RPMI8226 (cell line): ENCODE measurements around the gene KCNN4.
"Not testable (repeated sequence)": the region's sequence is repeated elsewhere in the genome, so short reads cannot be mapped to it uniquely, and the experiment has no call there.

Experiments
- DNase-seq: peaks from one replicate; pipeline ENCODE4 v3.0.0-alpha.2; 2015

Gene KCNN4

DNA sequence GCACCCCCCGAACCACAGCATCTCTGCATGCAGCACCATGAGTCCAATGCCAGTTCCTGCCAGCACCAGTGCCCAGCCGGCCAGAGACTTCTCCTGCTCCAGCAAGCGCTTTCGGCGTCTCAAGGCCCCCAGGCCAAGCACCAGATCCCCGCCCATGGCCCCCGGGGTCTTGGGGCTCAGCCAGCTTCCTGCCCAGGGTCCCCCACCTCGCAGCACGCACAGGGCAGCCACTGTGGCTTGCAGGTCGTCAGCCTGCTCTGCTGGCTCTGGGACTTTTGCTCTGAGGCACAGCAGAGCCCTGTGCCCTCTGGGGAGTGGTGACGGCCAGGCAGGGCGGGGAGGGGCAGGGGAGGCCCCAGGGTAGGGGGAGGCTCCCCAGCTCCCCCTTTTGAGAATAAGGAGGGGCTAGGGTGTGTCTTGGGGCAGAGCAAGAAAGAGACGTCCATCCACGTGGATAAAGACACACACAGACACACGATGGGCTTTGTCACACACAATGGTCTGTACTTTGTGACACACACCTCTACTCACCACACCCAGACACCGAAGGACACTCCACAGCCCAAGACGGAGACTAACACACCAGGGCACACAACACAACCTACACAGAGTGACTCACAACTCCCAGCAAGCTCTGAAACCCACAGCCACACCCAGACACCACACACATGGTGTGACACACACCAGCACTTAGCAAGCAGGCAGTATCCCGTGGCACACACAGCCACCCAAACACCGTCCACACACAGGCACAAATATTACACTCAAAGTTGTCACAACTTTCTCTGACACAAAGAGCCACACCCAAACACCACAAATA, at the start of gene KCNN4:
Gene KCNN4 (minus strand): TSS at position 268 of the 820 bp plus-strand sequence. CDS start 112 bp downstream, at position 156.
- peak; percentile 70 for DNase-seq

DNA sequence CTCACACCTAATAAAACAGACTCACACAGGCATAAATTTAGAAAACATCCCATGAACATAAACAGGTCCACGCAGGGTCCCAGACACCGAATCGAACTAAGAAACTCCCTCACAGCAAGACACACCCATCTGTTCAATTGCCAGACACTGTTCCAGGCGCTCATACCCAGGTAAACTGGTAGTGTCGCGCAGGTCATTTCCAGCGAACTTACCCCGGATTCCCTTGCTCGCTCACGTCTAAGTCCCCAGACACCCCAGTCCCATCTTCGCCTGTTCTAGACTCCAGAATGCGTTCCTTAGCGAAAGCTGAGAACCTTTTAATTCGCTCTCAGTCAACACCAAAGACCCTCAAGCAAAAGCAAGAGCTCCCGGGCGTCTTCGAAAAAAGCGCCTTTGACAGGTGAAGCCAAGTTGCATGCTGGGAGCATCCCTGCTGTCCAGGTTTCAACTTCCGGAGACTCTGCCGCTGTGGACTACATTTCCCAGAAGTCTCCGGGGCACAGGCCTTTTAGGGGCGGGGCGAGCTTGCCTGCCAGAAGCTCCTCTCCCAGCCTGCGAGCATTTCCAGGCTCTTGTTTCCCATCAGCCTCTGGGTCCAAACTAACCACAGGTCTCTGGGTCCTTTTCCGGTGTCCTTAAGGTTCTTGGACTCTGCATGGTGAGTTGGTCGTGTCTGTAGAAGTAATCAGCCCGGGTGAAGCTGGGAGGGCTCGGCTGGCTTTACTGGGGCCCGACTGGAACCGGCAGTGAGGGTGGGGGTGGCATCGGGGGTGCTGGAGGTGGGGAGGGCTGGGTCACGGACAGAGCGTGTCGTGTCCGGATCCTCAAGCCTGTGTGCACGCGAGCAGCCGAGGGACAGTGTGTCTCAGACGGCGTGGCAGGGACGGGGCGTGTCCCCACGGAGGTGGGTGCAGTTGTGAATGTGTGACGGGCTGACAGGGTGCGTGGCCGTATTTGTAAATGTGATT, 46.3 kb upstream of the KCNN4 start, which contains the start of gene ZNF283:
Gene ZNF283 (plus strand): TSS at position 535 of the 968 bp plus-strand sequence. CDS start 6,184 bp downstream, outside the sequence.
- DNase-seq = peak; percentile 85

DNA sequence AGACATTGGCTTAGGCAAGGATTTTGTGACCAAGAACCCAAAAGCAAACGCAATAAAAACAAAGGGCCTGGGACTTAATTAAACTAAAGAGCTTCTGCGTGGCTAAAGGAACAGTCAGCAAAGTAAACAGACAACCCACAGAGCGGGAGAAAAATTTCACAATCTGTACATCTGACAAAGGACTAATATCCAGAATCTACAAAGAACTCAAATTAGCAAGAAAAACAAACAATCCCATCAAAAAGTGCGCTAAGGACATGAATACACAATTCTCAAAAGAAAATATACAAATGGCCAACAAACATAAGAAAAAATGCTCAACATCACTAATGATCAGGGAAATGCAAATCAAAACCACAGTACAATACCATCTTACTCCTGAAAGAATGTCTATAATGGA, 43.8 kb upstream of the KCNN4 start:
- not testable (repeated sequence) for DNase-seq

DNA sequence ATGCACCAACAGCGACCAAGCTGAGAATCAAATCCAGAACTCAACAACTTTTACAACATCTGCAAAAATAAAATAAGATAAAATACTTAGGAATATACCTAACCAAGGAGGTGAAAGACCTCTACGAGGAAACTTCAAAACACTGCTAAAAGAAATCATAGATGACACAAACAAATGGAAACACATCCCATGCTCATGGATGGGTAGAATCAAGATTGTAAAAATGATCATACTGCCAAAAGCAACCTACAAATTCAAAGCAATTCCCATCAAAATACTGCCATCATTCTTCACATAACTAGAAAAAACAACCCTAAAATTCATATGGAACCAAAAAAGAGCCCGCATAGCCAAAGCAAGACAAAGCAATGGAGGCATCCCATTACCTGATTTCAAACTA, 43.1 kb upstream of the KCNN4 start:
- not testable (repeated sequence) for DNase-seq

DNA sequence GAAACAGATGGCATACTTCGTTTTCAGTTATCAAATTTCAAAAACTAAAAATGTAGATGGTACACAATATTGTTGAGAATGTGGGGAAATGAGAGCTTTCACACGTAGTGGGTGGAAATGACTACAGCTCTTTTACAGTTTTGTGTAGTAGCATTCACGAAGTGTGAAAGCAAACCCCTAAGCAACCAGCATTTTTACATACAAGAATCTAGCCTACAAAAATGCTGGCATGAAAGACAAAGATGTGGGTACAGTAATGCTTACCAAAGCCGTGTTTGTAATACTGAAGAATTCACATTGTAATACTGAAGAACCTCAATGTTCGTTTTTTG, 40.1 kb upstream of the KCNN4 start:
- DNase-seq = no peak

DNA sequence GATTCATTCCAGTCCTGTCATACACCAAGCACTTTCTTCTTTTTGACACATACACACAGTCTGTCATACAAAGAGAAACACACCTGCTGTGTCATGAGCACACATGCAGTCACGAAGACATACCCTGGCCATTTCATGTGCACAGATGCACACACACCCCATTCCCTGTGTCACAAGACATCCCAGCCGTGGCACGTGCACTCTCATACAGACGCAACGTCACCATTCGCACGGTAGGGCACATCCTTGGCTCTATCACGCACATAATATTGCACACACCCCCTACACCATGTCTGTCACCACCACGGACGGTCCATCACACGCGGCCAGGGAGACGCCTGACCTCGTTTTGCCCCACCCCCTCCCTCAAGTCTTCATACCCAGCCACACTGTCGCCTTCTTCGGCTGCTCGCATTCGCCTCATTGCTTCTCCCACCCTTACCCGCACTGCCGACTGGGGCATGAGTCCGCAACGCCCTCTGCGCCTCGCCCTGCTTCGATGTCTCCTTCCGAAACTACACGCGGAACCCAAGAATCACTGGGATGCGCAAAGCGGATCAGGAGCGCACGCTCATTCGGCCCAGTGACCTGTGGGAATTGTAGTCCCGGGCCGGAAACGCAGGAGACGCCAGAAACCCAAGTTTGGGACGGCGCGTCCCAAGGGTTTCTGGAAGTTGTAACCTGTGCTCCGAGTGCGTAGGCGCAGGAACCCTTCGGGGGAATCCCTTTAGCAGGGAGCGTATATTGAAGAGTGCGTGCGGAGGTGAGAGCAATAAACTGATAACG, 39.5 kb upstream of the KCNN4 start:
- no peak for DNase-seq

DNA sequence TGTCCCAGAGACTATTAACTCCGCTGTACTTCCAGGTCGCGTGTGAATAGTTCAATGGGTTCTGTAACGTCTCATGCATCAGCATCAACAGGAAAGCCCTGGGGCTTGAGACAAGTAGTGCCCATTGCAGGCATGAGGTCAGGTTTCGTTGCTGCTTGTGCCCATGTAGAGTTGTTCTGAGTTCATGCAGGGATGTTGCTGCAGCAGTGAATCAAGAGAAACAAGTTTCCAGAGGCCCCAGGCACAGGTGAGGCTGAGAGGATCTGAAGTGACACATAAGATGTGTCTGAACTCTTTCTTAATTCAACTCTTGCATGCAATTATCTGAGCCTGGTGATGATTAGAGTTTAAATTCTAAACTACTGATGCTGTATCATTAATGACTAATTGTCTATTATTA, 37.7 kb upstream of the KCNN4 start:
- DNase-seq = no peak

DNA sequence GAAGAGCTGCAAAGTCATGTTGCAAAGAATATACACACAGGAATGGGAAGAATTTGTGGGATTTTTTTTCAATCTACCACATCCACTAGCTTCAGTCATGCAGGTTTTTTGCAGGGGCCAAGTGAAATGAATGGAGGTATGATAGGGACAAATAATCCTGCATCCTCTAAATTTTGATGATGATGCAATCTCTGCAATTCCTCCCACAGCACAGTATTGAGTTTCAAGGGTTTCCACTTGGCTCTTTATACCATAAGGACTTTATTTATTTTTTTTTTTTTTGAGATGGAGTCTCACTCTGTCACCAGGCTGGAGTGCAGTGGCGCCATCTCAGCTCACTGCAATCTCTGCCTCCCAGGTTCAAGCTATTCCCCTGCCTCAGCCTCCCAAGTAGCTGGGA, 36.7 kb upstream of the KCNN4 start:
- DNase-seq = not testable (repeated sequence)

DNA sequence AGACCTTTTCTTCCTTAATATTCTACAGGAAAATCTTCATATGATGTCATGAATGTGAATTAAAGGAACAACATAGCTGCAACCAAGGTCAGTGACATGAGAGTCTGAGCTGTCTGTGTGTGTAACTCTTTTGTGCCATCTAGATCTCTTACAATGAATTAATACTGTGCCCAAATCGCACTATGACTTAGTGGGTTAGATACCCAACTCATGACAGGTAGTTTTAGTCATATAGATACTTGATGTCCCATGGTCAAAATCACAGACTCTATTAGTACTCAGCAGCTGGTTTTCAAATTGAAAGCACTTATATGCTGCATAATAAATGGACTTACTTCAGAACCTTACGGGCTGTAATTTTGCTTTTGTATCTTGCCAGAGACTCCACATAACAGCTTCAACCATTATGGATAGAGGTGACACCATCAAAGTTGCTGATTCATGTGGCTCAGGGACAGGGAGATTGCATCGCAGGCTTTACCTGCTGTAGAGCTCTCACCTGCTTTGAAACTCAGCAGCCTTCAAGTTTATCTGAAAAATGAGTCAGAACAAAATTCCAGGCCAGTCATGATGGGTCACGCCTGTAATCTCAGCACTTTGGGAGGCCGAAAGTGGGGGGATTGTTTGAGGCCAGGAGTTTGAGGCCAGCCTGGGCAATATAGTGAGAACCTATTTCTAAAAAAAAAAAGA, 34.0 kb upstream of the KCNN4 start:
- DNase-seq = no peak

DNA sequence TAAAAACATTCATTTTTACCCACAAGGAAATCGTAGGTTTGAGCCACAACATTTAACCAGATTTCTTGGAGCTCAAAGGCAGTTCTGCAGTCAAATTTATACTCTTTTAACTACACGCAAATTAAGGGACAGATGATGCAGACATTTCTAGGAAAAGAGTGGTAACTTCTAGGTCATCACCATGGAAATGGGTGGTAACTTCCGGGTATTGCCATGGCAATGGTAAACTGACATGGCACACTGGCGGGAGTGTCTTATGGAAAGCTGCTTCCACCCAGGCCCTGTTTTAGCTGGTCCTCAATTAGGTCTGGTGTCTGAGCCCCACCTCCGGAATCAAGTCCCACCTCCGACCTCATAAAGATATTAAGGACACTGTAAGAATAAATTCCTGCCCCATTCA, 31.9 kb upstream of the KCNN4 start:
- no peak for DNase-seq

DNA sequence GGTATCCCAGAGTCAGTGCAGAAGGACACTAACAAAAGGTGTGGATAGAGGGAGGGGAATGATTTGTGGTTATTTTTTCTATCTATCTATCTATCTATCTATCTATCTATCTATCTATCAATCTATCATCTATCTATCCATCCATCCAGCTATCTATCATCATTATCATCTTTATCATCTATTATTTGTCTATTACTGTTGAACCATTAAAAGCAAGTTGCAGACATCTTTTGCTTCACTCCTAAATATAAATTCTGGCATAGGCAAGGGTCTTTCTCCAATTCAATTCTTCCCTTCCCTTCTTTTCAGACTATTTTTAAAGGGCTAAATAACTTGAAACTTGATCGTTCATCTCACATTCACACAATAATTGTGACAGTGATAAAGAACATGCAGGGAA, 31.5 kb upstream of the KCNN4 start:
- DNase-seq = no peak

DNA sequence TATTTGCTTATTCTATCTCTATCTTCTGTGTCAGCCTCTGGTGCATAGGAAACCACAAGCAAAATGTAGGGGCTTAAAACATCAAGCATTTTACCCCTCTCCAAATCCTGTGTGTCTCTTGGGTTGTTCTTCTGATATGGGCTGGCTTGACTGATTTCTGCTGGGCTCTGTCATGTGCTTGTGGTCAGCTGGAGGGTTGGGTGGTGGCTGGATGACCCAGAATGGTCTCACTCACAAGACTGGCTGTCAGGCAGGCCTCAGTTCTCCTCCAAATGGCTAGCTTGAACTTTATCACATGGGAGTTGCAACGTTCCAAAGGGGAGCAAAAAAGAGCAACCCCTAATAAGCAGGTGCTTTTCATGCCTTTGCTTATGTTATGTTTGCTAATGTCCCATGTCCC, 31.1 kb upstream of the KCNN4 start:
- DNase-seq = no peak

DNA sequence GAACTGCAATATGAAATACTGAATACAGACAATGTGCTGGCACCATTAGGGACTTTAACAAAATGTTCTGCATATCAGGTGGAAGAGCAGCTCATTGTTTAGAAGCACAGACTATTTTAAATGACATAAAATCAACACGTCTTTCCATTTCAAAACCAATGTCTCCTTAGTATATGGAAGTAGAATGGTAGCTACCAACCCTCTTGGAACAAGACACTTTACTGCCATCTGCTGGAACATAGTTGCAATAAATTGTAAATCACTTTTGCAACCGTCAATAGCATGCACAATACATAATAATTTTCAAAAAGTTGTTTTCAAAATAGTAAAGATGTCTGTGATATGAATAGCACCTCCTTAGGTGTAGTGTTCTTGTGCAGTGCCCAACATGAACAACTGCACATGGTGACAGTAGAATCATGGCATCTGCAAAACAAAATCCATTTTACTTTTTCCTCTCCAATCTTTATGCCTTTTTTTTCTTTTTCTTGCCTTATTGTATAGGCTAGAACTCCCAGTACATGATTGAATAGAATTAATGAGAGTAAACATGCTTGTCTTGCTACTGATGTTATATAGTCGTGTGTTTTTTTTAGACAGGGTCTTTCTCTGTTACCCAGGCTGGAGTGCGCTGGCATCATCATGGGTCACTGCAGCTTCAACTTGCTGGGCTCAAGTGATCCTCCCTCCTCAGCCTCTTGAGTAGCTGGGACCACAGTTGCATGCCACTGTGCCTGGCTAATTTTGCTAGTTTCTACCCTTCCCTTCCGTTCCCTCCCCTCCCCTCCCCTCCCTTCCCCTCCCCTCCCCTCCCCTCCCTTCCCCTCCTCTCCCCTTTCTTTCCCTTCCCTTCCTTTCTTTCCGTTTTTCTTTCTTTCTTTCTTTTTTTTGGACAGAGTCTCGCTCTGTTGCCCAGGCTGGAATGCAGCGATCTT, 29.3 kb upstream of the KCNN4 start:
- DNase-seq = peak; percentile 57

DNA sequence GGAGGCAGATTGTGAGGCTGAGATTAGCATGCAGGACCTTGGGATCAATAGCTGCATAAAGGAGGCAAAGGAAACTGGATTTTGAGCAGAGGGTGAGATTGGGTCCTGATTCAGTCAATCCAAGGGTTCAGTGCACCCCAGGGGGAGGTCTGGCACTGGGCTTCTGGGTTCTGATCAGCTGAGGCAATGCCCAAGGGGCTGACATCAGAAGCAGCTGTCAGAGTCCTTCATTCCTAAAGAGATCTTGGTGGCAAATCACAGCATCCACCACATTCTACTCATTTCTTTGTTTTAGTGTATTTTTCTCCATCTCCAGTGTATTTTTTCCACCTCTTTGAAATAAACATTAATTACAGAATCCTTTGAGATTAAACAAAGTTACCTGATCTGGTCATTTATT, 26.9 kb upstream of the KCNN4 start:
- DNase-seq = no peak

DNA sequence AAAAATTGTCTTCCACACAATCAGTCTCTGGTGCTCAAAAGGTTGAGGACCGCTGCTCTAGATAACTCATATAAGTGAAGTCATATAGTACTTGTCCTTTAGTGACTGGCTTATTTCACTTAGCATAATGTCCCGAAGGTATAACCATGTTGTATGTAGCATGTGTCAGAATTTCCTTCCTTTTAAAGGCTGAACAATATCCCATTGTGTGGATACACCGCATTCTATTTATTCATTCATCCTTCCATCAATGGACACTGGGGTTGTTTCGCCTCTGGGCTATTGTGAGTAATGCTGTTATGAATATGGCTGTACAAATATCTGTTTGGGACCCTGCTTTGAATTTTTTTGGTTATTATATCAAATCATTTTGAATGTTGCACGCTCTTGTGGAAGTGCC, 26.1 kb upstream of the KCNN4 start:
- no peak for DNase-seq

DNA sequence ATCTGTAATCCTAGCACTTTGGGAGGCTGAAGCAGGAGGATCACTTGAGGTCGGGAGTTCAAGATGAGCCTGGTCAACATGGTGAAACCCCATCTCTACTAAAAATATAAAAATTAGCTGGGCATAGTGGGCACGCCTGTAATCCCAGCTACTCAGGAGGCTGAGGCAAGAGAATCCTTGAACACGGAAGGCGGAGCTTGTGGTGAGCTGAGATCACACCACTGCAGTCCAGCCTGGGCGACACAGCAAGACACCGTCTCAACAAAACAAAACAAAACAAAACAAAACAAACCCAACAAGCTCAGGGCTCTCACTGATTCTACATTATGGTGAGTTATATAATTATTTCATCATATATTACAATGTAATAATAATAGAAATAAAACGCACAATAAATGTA, 25.6 kb upstream of the KCNN4 start:
- not testable (repeated sequence) for DNase-seq

DNA sequence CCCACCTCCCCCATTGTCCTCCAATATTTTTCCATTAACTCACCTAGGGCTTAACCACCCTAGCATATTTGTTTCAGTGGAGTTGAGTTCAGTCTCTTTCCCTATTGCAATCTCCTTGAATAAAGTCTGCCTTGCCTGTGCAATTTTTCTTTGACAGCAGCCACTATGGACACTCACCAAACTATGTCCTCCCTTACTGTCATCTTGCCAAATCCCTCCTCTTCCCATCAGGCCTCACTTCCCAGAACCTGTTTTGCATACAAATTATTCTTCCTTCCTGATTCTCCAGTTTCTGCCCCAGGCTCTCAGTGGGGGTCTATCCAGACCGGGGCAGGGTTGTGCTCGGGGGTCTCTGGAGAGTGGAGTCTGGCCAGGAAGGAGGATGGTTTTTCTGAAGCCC, 23.7 kb upstream of the KCNN4 start:
- DNase-seq = no peak

DNA sequence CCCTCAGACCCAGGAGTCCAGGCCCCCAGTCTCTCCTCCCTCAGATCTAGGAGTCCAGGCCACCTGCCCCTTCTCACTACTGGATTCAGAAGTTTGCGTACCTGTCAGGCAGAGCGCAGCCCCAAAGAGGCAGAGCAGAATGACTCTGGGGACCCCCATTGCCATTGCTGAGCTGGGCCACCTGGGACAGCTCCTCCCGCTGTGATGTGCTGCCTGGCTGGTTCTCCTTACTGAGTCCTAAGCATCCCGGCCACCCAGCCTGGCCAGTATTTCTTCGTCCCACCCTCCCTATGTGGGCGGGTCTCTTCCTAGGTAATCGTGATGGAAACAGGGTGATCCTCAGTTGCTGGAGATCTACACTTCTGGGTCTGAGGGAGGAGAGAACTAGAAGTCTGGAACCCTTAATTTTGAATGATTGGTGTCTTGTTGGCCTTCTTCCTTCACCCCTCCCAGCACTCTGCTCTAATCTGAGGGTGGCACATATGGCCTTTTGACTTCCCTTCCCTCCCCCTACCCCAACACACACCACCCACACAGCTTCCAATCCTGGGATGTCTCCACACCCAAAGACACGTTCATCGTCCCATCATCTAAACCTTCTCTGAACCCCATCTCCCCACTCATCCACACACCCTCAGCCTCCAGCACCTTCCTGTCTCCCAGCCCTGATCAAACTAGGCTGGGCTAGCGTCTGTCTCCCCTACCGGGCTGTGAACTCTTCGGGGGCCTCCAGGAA, 21.6 kb upstream of the KCNN4 start, which contains the start of gene LYPD5:
Gene LYPD5 (minus strand): TSS at position 232 of the 736 bp plus-strand sequence. CDS start 67 bp downstream, at position 165.
- no peak for DNase-seq

DNA sequence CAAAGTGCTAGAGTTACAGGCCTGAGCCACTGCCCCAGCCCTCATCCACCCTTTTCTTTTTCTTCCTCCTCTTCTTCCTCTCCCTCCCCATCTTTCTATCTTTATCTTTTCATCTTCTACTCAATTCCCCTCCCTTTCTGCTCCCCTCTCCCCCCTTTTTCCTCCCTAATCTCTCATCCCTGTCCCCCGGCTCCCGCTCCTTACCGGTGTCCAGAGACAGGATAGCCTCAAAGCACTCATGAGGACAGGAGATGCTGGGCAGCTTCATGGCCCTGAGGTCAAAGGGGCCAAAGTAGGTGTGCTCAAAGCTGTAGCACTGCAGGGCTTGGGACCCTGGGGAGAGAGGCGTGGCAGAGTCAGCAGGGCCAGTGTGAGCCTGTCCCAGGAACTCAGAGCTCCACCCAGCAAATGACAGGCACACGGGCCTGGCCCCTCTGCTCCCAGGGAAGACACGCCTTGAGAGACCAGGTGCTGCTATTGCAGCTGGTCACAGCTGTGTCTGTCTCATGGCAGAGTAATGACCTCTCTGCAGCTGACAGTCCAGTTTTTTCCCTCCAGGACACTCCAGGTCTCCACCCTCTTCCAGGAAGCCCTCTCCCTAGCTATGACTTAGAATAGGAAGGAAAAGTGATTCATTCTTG, 18.8 kb upstream of the KCNN4 start:
- DNase-seq = peak; percentile 30
